ENCODE results near the gene PLPPR4. TPM values are rescaled to one million over a fixed set of nuclear protein-coding genes. Genes with fewer than 3 reads are reported as not detected.

Gene PLPPR4
- total and polyA plus RNA-seq, 12 donors, result 0.12 to 0.97 (median 0.36) TPM

GRCh38 chr1:99352821-99353220 lies 88.5 kb downstream of the PLPPR4 start:
- DNase-seq (no peak), ATAC-seq (no peak)

GRCh38 chr1:99358770-99359169 lies 94.5 kb downstream of the PLPPR4 start:
- H3K27me3 ChIP-seq, result no peaks in the 10 kb centered on the region
- DNase-seq (no peak), ATAC-seq (no peak)
- no peak for TF ChIP-seq CTCF (IDR thresholded peaks at IDR 0.05)
- H3K9me3 ChIP-seq, result no peaks in the 10 kb centered on the region
- no peak overlapping the region for H3K4me3 ChIP-seq
- no peaks in the 10 kb centered on the region for H3K36me3 ChIP-seq
- no peak overlapping the region for H3K27ac ChIP-seq
- intact Hi-C loops (cut with DNase I), result no loop called here
- H3K4me1 ChIP-seq, result no peaks in the 10 kb centered on the region

More at GRCh38 chr1:99352821-99353220, 88.5 kb downstream of the PLPPR4 start:
- intact Hi-C loops (cut with DNase I), result no loop called here
- WGBS, 2 donors, result 92 to 94% methylated on average over 2 of the region's 2 CpGs
- no peaks in the 10 kb centered on the region for H3K9me3 ChIP-seq
- no peak overlapping the region for H3K4me3 ChIP-seq
- H3K4me1 ChIP-seq, result no peaks in the 10 kb centered on the region
- no peaks in the 10 kb centered on the region for H3K36me3 ChIP-seq
- H3K27ac ChIP-seq, result no peak overlapping the region
- no peak for TF ChIP-seq CTCF (IDR thresholded peaks at IDR 0.05)
- H3K27me3 ChIP-seq, result no peaks in the 10 kb centered on the region

All from heart right ventricle (tissue), 16 donors.